Gastroesophageal sphincter (tissue), 4 donors: ENCODE measurements around the gene TENT4B. TPM values are rescaled to one million over a fixed set of nuclear protein-coding genes. Genes with fewer than 3 reads are reported as not detected.
A peak's percentile ranks its signal among the peaks of the same experiment; 100 is the strongest.

Experiments
- ATAC-seq: fragments of 150-250 bp; one replicate; pipeline ENCODE4 v1.9.1; 2016; ENCODE audit warnings: mild to moderate bottlenecking, moderate library complexity
- H3K27ac ChIP-seq, 4 donors: fragments of 200-600 bp; sonication (generic) in 3 of 4; 1 replicate in 3 of 4; 2 replicates in 1 of 4; pipeline ENCODE4 v1.5.1; 2016 to 2019
- H3K27me3 ChIP-seq: fragments of 200-600 bp; sonication (generic); one replicate; pipeline ENCODE4 v1.5.1; 2019
- H3K36me3 ChIP-seq, 2 donors: fragments of 200-600 bp; sonication (generic); one replicate each; pipeline ENCODE4 v1.5.1; 2019; ENCODE audit warnings: control low read depth in 1 of 2
- H3K4me1 ChIP-seq, 3 donors: fragments of 200-600 bp; sonication (generic); 1 replicate in 2 of 3; 2 replicates in 1 of 3; pipeline ENCODE4 v1.5.1; 2016 to 2019; ENCODE audit warnings: control low read depth in 2 of 3
- H3K4me3 ChIP-seq, 2 donors: fragments of 200-600 bp; sonication (generic); one replicate each; pipeline ENCODE4 v1.5.1; 2019; ENCODE audit warnings: mild to moderate bottlenecking in 1 of 2, moderate library complexity in 1 of 2
- H3K9me3 ChIP-seq, 3 donors: fragments of 200-600 bp; sonication (generic); one replicate each; pipeline ENCODE4 v1.5.1; 2017 to 2019; ENCODE audit warnings: control low read depth in 2 of 3
- EP300 ChIP-seq: sonication (generic); formaldehyde crosslinking; IDR thresholded peaks from one replicate; pipeline ENCODE4 v1.6.1; 2017; ENCODE audit warnings: antibody characterized with exemption, mild to moderate bottlenecking
- POLR2A ChIP-seq, 2 donors: fragments of 450-650 bp; IDR thresholded peaks; one replicate each; pipeline ENCODE4 v1.6.1; 2017; ENCODE audit warnings: antibody characterized with exemption in 2 of 2, mild to moderate bottlenecking in 2 of 2, moderate library complexity in 1 of 2
- POLR2AphosphoS5 ChIP-seq: sonication (generic); formaldehyde crosslinking; IDR thresholded peaks from one replicate; pipeline ENCODE4 v1.6.1; 2017; ENCODE audit warnings: antibody characterized with exemption
- WGBS, 2 donors: methylation state at CpG; one replicate each; pipeline ENCODE4 v1.1.5; 2018; ENCODE audit warnings: low coverage in 1 of 2; 5-methylcytosine and 5-hydroxymethylcytosine counted together
- small RNA-seq, 4 donors: library from RNA; depleted of rRNA; stranded (forward); fragments of <200 nt; gene quantifications; one replicate each; pipeline ENCODE3, GENCODE V24; 2016
- total RNA-seq, 4 donors: library from RNA; depleted of rRNA; stranded (reverse); fragments of >200 nt; gene quantifications; one replicate each; pipeline ENCODE4 v1.1.0, GENCODE V29; 2016
- TF ChIP-seq, protein P1 (sequence below), 4 experiments: fragments of 200-600 bp in 2 of 4; fragments of 450-650 bp in 2 of 4; sonication (generic) in 1 of 4; IDR thresholded peaks; one replicate each; pipeline ENCODE4 v1.5.1; 2017 to 2019; ENCODE audit warnings: antibody characterized with exemption in 4 of 4, mild to moderate bottlenecking in 2 of 4, moderate library complexity in 2 of 4

Gene TENT4B
- total RNA-seq, 4 donors from 2014 or later: 13.9 to 25.7 (median 20.9) TPM

DNA sequence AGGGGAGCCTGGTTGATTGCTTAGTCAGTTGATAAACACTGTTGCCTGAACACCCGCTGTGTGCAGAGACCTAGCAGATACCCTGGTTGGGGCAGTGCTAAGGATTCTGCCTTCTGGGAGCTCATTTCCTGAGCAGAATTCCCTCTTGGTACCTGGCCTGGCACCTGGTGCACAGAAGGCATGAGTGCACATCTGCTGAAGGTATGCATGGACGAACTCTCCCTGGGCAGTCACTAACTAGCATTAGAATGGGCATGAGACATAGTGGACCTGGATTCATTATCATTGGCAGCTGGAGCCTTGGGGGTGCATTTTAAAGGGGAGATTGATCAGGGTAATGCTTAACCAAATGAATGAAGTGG is 126.4 kb downstream of the TENT4B start:
- Histone ChIP-seq H3K27ac (peak overlapping the region in 1 of 4 donors; percentile 4), H3K9me3 (no peaks in the 10 kb centered on the region), H3K27me3 (no peaks in the 10 kb centered on the region), H3K4me1 (peaks cover 0 to 24% (median 13%) of the 10 kb centered on the region in 3 donors), H3K4me3 (no peak overlapping the region), H3K36me3 (no peaks in the 10 kb centered on the region)
- WGBS, 2 donors: 67 to 83% methylated on average over 1 of the region's 2 CpGs
- ATAC-seq: no peak
- TF ChIP-seq, protein P1, sequence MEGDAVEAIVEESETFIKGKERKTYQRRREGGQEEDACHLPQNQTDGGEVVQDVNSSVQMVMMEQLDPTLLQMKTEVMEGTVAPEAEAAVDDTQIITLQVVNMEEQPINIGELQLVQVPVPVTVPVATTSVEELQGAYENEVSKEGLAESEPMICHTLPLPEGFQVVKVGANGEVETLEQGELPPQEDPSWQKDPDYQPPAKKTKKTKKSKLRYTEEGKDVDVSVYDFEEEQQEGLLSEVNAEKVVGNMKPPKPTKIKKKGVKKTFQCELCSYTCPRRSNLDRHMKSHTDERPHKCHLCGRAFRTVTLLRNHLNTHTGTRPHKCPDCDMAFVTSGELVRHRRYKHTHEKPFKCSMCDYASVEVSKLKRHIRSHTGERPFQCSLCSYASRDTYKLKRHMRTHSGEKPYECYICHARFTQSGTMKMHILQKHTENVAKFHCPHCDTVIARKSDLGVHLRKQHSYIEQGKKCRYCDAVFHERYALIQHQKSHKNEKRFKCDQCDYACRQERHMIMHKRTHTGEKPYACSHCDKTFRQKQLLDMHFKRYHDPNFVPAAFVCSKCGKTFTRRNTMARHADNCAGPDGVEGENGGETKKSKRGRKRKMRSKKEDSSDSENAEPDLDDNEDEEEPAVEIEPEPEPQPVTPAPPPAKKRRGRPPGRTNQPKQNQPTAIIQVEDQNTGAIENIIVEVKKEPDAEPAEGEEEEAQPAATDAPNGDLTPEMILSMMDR (IDR thresholded peaks at IDR 0.05): no peak
- TF ChIP-seq POLR2AphosphoS5 (no peak), POLR2A (IDR thresholded peaks at IDR 0.05) (no peak), EP300 (no peak)

DNA sequence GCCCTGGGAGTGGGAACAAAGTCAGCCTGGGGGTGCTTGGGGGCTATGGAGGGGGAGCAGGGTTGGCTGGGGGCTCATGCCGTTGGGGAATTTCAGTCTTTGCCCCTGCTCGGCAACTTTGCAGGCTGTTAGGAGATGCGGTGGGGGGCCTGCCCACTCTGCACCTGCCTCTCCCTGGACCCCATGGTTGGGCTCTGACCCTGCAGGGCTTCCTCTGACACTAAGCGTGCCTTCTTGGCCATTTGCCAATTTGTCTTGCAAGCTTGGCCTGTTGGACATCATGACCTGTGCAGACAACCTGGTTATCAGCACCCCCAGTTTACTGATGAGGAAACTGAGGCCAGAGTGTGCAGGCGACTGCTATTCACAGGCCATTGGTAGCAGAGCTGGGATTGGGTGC is 127.8 kb downstream of the TENT4B start:
- WGBS, 2 donors: 93% methylated on average over 2 of the region's 5 CpGs; no CpG with 5 or more reads in 1 of the 2 donors
- H3K27ac ChIP-seq: peak overlapping the region in 2 of 4 donors; percentile 2 to 60

More for the DNA sequence above, 127.8 kb downstream of the TENT4B start:
- H3K4me3 ChIP-seq: no peak overlapping the region
- ATAC-seq: no peak
- H3K36me3 ChIP-seq: no peaks in the 10 kb centered on the region
- H3K9me3 ChIP-seq: no peaks in the 10 kb centered on the region
- TF ChIP-seq EP300: no peak
- TF ChIP-seq, protein P1 (IDR thresholded peaks at IDR 0.05): no peak
- TF ChIP-seq POLR2A (IDR thresholded peaks at IDR 0.05): no peak
- no peak for TF ChIP-seq POLR2AphosphoS5
- peaks cover 0 to 35% (median 14%) of the 10 kb centered on the region in 3 donors for H3K4me1 ChIP-seq
- H3K27me3 ChIP-seq: no peaks in the 10 kb centered on the region

Small RNA genes within 50 kb of the gene (small RNA-seq; reads per million reads assigned to genes)
- gene RF00156 (0 reads per million in 4 donors), gene RPL10P14 (0 reads per million in 4 donors)

Other genes with a start within 250 kb of the TENT4B start
- gene CNEP1R1, start 128.1 kb upstream of the TENT4B start, total RNA-seq: 10 to 100 TPM; 11.6 to 21.8 (median 15.5) TPM
- 10 to 100 TPM; 11.2 to 27.4 (median 13.5) TPM for gene HEATR3, start 87.3 kb upstream of the TENT4B start, total RNA-seq
- 10 to 100 TPM; 12.7 to 23.5 (median 19.3) TPM for gene ADCY7, start 113.2 kb downstream of the TENT4B start, total RNA-seq
- 10 to 100 TPM; 59.1 to 84.0 (median 70.5) TPM for gene BRD7, start 215.7 kb downstream of the TENT4B start, total RNA-seq